NCI-H1694 (cell line): ENCODE results near the gene HOXA10.

Source experiments
- DNase-seq: peaks from one replicate; lab custom pipeline; 2025; lab: John Stamatoyannopoulos, UW

Gene HOXA10

GRCh38 chr7:27179503-27180430, 5.6 kb upstream of the HOXA10 start:
- no peak for DNase-seq

DNA sequence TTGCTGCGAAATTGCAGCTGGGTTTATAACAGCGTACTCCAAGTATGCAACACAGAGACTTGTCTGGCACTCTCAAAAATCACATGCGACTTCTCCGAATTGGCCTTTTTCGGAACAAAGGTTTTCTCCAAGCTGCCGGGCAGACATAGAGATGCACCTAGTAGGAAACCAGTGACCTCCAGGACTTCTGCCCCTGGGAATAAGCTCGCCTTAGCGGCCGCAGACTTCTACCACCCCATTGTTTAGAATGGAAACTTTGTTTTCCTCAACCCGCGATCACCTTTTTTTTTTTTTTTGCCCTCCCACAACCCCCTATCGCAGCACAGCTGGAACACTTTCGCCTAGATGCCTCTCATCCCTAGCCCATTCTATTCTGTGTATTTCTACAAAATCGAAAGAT, 4.9 kb upstream of the HOXA10 start:
- no peak for DNase-seq

DNA sequence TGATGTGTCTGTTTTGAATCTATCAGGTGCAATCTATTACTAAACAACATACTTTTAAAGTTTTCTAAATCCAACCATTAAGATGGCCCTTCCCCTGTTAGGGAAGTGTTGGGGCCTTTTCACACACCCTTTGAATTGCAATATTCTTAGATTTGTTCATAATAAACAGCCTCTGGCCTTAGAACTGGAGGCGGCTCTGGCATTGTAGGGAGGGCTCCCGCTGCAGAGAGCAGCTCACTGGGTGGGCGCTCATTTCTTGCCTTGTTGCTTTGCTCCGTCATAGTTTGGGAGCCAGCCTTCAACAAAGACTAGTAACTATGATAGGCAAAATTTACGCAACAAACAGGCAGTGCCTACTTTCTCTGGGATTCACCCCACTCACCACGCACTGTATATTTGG, 4.2 kb upstream of the HOXA10 start:
- DNase-seq, result no peak

- DNase-seq, result no peak
These were observed 3.7 kb upstream of the HOXA10 start for GRCh38 chr7:27177795-27178320.

DNA sequence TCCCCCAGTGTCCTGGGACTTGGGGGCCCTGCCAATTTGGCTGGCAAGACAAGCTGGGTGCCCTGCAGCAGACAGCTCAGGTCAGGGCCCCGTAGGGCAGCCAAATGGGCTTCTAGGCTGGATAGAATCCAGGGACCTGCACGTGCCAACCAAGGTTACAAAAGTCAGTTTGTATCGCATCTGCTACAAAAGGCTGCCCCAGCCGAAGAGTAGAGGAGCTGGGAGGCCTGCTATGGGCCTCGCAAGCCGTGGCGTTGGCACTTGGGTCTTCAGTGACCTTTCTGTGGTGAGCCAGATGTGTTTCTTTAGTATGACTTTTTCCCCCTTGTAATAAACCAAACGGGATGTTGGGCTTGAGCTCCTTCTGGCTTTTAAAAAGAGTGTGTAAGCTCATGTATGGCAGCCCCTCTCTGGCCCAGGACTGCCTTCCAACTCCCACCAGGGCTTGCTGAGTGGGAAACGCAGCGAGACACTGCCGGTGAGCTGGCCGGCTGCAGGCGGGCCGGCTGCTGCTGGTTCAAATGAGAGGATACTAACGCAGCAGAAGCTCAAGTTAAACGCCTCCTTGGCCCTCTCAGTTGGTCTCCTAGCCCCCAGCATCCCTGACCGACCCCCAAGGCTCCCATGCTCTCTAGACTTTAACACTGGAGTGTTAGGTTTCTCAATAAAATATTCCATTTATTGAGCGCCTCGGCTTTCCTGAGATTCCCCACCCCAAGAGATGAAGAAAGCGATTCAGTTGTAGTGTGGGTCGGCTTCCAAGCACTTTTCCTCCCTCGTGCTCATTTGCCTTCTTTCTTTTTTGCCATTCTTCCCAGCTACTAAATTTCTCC, 3.1 kb upstream of the HOXA10 start:
- DNase-seq, result no peak

DNA sequence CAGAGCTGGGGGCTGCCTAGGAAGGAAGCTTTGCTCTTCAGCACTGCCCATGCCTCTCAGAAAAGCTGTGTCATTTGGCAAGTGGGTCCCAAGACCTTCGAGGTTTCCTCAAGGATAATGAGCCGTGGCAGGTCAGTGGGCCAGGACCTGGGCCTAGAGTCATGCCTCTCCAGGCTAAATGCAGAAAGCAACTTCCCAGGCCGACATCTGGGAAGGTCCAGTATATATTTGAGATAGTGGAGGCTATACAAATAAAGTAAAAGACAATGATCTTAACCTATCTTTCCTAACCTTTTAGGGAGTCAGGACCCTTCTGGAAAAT, 2.4 kb upstream of the HOXA10 start:
- DNase-seq, result no peak

DNA sequence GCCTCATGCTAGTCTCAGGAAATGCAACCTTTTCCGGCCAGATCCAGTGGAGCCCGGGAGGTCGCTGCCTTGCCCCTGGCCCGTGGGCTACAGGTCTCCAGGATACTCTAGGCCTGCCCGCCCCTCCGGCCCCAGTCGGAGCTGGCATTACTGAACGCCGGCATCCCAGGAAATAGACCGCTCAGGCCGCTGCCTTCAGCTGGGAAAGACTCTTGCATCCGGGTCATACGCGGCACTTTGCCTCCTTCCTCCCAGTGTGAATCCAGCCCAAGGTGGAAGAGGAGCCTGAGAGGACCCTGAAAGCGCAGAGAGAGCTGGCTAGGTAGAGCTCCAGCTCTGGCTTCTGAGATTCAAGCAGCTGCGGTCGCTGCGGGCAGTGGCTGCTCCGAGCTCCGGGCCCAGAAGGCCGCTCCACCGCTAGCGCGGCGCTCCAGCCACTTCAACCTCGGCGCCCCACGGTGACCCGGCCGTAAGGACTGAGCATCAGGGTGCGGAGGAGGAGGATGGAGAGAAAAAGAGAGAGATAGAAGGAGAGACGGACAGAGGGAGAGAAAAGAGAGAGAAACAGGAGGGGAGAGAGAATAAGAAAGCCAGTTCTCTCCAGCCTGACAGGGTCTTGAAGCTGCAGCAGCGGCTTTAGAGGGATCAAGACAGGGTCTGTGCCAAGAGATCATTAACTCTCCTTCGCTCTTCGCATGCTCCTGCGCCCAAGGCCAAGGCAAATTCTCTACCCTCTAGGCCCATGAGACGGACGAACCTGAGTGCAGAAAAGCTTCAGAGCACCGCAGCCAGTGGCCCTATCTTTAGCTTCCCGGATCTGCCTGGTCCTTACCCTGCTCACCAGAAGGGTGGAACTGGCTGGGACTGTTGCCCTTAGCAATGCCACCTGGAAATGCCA, 1.8 kb upstream of the HOXA10 start:
- DNase-seq, result no peak

DNA sequence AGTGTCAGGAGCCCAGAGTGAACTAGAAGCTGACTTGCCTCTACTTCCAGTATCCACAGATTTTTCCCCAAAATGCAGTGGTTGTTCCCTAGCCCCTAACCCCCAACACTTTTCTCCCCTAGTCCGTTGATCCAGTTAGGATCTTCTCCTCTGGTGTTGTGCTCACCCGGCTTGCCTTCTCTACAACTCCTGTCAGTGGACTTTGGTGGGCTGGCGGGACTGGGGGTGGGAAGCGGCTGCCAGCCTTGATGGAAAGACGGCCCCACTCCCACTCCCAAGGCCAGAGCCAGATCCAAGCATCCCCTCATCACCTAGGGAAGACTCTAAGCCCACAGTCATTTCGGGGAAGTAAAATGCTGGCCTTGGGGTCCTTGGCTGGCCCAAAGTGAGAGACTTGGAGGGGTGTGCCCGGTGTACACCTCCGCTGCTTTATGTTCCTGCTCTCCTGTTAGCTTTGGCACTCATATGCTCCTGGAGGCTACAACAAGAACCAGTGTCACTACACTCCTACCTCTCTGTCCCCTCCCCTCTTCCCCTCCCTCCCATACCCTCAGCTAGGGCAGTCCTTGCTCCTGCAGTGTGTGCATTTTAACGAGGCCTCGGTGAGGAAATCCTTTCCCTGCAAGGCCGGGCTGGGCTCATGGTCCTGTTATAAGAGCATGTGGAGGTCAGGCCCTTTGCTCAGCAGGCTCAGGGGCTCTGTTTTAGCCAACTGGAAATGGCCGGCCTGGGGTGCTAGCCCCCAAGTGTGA, 930 bp upstream of the HOXA10 start:
- DNase-seq, result no peak

DNA sequence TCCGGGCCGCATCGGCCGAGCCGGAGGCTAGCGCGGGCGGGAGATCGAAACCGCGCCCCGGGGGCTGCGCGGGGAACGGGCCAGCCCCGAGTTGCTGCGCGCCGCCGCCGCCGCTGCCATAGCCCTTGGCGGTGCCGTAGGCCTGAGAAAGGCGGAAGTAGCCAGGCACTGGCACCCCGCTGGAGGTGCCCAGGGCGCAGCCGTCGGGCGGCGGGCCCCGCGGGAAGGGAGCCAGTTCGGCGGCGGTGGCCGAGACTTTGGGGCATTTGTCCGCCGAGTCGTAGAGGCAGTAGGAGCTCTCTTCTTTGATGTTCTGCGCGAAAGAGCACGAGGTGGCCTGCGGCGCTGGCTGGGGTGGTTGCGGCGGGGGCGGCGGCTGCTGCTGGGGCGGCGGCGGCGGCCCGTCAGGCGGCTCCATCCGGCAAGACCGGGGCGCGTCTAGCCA, 587 bp downstream of the HOXA10 start:
- no peak for DNase-seq

- no peak for DNase-seq
These were observed 1.2 kb downstream of the HOXA10 start for GRCh38 chr7:27172823-27173510.

DNA sequence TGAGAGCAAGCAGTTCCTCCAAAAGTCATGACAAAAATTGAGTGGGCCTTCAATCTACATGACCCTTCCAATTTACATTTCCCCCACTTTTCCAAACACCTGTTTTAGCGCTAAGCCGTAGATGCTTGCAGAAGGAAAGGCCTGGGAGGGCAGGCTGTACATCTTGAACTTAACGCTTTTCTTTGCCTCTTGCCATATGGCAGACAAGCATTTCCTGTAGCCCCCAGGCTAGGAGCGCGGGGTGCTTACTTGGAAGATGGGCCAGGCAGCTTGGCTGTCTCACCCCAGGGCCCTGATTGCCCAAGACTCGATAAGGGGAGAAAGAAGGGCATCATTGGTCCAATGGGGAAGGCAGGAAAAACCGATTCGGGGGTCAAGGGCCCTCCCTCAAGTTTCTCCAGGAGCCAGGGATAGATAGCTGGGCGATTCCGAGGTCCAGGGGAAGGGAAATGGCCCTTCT, 1.8 kb downstream of the HOXA10 start:
- no peak for DNase-seq

GRCh38 chr7:27171637-27172314, 2.3 kb downstream of the HOXA10 start:
- no peak for DNase-seq

- no peak for DNase-seq
These were observed 2.8 kb downstream of the HOXA10 start for GRCh38 chr7:27171325-27171636.

- peak; percentile 23 for DNase-seq
These were observed 3.4 kb downstream of the HOXA10 start for GRCh38 chr7:27170426-27171324.

DNA sequence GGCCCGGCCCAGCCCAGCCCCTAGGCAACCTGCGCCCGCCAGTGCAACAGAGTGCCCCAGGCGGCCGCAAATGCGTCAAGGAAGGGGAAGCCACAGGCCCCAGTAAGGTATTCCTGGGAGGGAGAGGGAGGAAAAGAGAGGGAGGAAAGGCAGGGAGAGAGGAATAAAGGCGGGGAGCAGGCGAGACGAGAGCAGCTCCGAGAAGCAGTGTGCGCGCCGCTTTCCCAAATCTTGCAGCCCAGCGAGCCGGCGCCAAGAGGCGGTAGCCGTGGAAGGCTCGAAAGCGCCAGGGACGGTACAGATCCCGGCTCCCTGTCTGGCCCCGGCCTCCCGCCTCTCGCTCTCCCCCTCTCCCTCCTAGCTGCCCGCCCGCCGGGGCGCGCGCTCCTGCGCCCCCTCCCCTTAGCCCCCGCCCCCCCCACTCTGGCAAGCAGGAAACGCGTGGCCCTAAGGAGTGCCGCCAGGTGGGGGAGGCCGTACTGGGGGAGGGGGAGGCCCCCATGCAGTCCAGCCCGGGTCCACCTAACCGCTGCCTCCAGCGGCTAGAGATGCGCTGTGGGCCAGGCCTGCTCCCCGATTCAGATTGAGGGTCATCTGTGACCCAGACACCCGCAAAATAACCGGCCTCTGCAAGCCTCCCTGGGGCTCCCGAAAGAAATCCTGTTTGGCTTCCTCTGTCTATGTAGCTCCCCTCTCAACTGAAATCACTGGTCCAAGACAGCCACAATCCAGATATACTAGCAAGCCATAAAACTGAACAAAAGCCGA, 4.3 kb downstream of the HOXA10 start:
- DNase-seq, result no peak

DNA sequence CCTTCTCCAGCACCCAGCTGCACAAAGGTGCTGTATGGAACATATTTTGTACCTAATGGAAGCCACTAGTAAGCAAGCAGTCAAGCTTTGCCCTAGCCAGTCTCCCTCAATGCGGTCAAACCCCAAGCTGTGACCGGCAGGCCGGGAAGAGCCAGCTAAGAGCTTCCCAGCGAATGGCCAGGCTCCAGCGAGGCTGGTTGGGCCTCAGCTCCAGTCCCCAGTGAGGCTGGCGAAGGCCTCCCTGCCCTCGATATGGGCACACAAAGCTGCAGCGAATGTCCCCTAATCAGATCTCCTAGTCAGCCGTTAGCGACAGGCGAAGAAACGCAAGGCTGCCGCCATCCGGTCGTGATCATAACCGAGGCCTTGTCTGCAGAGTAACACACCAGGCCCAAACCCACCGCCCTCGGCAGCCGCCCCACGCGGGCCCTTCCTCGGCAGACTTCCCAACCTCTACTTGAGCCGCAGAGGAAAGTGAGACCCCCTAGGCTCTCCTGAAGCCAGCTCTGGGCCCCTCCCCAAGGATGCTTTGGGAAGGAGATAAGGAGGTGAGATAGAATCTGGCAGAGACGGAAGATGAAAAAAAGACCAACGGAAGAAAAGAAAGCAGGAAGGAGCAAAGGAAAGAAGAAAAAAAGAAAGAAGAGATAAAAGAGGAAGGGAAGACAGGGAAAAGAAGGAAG, 5.7 kb downstream of the HOXA10 start:
- peak; percentile 66 for DNase-seq

DNA sequence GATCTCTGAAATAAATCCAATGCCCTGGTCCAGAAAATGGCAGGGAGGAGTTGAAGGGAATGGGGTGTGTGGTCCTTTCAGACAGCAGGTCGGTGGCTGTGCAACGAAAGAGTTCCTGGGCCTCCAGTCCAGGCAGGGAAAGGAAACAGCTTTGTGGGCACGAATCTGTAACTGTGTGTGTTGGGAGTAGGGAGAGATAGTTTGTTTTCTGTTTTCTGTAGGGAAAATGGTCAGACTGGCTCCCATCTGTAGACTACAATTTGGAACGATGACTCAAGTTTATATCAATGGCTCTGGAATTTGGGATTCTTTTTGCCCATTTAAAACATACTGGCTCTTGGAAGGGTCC, 6.2 kb downstream of the HOXA10 start:
- DNase-seq, result no peak
